ENCODE data around the gene ADI1.

DNA sequence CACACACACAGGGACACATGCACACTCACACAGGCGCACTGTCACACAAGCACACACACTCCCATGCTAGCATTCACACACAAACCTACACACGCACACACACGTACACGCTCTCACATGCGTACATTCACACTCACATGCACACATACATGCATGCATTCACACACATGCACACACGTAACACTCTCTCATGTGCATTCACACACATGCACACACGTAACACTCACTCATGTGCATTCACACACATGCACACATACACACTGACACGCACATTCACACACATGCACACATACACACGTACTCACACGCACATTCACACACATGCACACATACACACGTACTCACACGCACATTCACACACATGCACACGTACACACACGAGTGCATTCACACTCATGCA lies 16.3 kb downstream of the ADI1 start:
- TF ChIP-seq, protein P1, sequence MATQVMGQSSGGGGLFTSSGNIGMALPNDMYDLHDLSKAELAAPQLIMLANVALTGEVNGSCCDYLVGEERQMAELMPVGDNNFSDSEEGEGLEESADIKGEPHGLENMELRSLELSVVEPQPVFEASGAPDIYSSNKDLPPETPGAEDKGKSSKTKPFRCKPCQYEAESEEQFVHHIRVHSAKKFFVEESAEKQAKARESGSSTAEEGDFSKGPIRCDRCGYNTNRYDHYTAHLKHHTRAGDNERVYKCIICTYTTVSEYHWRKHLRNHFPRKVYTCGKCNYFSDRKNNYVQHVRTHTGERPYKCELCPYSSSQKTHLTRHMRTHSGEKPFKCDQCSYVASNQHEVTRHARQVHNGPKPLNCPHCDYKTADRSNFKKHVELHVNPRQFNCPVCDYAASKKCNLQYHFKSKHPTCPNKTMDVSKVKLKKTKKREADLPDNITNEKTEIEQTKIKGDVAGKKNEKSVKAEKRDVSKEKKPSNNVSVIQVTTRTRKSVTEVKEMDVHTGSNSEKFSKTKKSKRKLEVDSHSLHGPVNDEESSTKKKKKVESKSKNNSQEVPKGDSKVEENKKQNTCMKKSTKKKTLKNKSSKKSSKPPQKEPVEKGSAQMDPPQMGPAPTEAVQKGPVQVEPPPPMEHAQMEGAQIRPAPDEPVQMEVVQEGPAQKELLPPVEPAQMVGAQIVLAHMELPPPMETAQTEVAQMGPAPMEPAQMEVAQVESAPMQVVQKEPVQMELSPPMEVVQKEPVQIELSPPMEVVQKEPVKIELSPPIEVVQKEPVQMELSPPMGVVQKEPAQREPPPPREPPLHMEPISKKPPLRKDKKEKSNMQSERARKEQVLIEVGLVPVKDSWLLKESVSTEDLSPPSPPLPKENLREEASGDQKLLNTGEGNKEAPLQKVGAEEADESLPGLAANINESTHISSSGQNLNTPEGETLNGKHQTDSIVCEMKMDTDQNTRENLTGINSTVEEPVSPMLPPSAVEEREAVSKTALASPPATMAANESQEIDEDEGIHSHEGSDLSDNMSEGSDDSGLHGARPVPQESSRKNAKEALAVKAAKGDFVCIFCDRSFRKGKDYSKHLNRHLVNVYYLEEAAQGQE (IDR thresholded peaks at IDR 0.05): no peak
- no peak for TF ChIP-seq YY1 (IDR thresholded peaks at IDR 0.05)
